HEK293 (cell line): ENCODE measurements around the gene C2orf81.
"Not testable (repeated sequence)": the region's sequence is repeated elsewhere in the genome, so short reads cannot be mapped to it uniquely, and the experiment has no call there.

Source experiments
- CTCF ChIA-PET: fragments of 350-600 bp; formaldehyde crosslinking; extraction: SDS; loops from one replicate; lab custom pipeline; 2021; ENCODE audit warnings: antibody characterized with exemption; lab: Yijun Ruan, JAX
- POLR2A ChIA-PET: fragments of 300-600 bp; formaldehyde crosslinking; extraction: SDS; loops from one replicate; lab custom pipeline; 2020; ENCODE audit warnings: antibody characterized with exemption, inconsistent platforms; lab: Yijun Ruan, JAX
- H3K27ac ChIP-seq: fragments of 200-500 bp; sonication (Bioruptor generic); 2 replicates; pipeline ENCODE4 v1.5.1; 2014; ENCODE audit warnings: low read depth, low read length, control low read depth, inconsistent platforms; ENCODE audit errors: extremely low read depth
- H3K36me3 ChIP-seq, 2 experiments: fragments of 200-500 bp in 1 of 2; sonication (Bioruptor generic) in 1 of 2; 1 replicate in 1 of 2; 2 replicates in 1 of 2; pipeline ENCODE4 v1.5.1; 2014 to 2017; ENCODE audit warnings: inconsistent platforms in 2 of 2, low read length in 2 of 2; ENCODE audit not compliant: control insufficient read depth in 2 of 2, insufficient read depth in 1 of 2
- H3K4me1 ChIP-seq: fragments of 200-500 bp; sonication (Bioruptor generic); 2 replicates; pipeline ENCODE4 v1.5.1; 2014; ENCODE audit warnings: mild to moderate bottlenecking, low read length, inconsistent platforms; ENCODE audit not compliant: control insufficient read depth, insufficient read depth
- H3K4me3 ChIP-seq: 2 replicates; pipeline ENCODE4 v1.5.1; 2011; ENCODE audit warnings: low read depth, mild to moderate bottlenecking, control low read depth, low read length, moderate library complexity
- H3K9me3 ChIP-seq: fragments of 200-500 bp; sonication (Bioruptor generic); 2 replicates; pipeline ENCODE4 v1.5.1; 2014; ENCODE audit warnings: low read depth, low read length, inconsistent platforms; ENCODE audit not compliant: control insufficient read depth, insufficient read depth
- BCL11A ChIP-seq: fragments of 450-650 bp; formaldehyde crosslinking; IDR thresholded peaks from 2 replicates; pipeline ENCODE4 v1.5.1; 2016; ENCODE audit warnings: low read depth, missing biosample characterization, missing genetic modification characterization
- EGR2 ChIP-seq: fragments of 450-650 bp; formaldehyde crosslinking; IDR thresholded peaks from 2 replicates; pipeline ENCODE4 v1.5.1; 2016; ENCODE audit warnings: low read depth, missing biosample characterization, missing genetic modification characterization
- GLI4 ChIP-seq: fragments of 450-650 bp; formaldehyde crosslinking; IDR thresholded peaks from 2 replicates; pipeline ENCODE4 v1.5.1; 2016; ENCODE audit warnings: missing biosample characterization, missing genetic modification characterization
- REPIN1 ChIP-seq: fragments of 450-650 bp; formaldehyde crosslinking; IDR thresholded peaks from 2 replicates; pipeline ENCODE4 v1.5.1; 2017; ENCODE audit warnings: missing biosample characterization, missing genetic modification characterization, low read depth
- ZBTB48 ChIP-seq: fragments of 450-650 bp; formaldehyde crosslinking; IDR thresholded peaks from 2 replicates; pipeline ENCODE4 v1.5.1; 2016; ENCODE audit warnings: missing biosample characterization, missing genetic modification characterization
- ZNF335 ChIP-seq: fragments of 450-650 bp; formaldehyde crosslinking; conservative IDR thresholded peaks from 2 replicates; pipeline ENCODE4 v1.5.1; 2016; ENCODE audit warnings: missing biosample characterization, missing genetic modification characterization
- ZNF362 ChIP-seq: fragments of 450-650 bp; formaldehyde crosslinking; IDR thresholded peaks from 2 replicates; pipeline ENCODE4 v1.5.1; 2016; ENCODE audit warnings: missing biosample characterization, missing genetic modification characterization
- ZNF449 ChIP-seq: fragments of 450-650 bp; formaldehyde crosslinking; IDR thresholded peaks from 2 replicates; pipeline ENCODE4 v1.5.1; 2017; ENCODE audit warnings: missing biosample characterization, mild to moderate bottlenecking, missing genetic modification characterization, moderate library complexity
- ZNF488 ChIP-seq: fragments of 450-650 bp; formaldehyde crosslinking; IDR thresholded peaks from 2 replicates; pipeline ENCODE4 v1.5.1; 2016; ENCODE audit warnings: missing biosample characterization, missing genetic modification characterization
- ZNF548 ChIP-seq: fragments of 450-650 bp; formaldehyde crosslinking; IDR thresholded peaks from 2 replicates; pipeline ENCODE4 v1.5.1; 2016; ENCODE audit warnings: missing biosample characterization, missing genetic modification characterization
- ZNF560 ChIP-seq: fragments of 450-650 bp; formaldehyde crosslinking; IDR thresholded peaks from 2 replicates; pipeline ENCODE4 v1.5.1; 2017; ENCODE audit warnings: missing biosample characterization, missing genetic modification characterization, borderline replicate concordance
- ZNF660 ChIP-seq: fragments of 450-650 bp; IDR thresholded peaks from 2 replicates; pipeline ENCODE4 v1.5.1; 2018; ENCODE audit warnings: missing biosample characterization, mild to moderate bottlenecking, missing genetic modification characterization
- ZNF692 ChIP-seq: fragments of 450-650 bp; formaldehyde crosslinking; IDR thresholded peaks from 2 replicates; pipeline ENCODE4 v1.5.1; 2016; ENCODE audit warnings: missing biosample characterization, missing genetic modification characterization
- ZNF843 ChIP-seq: fragments of 450-650 bp; formaldehyde crosslinking; IDR thresholded peaks from 2 replicates; pipeline ENCODE4 v1.5.1; 2016; ENCODE audit warnings: missing biosample characterization, missing genetic modification characterization

Gene C2orf81

GRCh38 chr2:74421221-74421870 is at the start of gene C2orf81, which contains the start of gene WDR54 (continued):
- no peak for TF ChIP-seq ZNF488 (tag by site-specific recombination)
- no peak for TF ChIP-seq ZNF449 (tag by site-specific recombination)
- no peak for TF ChIP-seq BCL11A (tag by site-specific recombination)

- CTCF ChIA-PET: not testable (repeated sequence)
- POLR2A ChIA-PET: interaction anchor here (1.0 to 4.0 kb wide), 3 partner anchors 10 to 59 kb away, joined by 3 to 44 read pairs (median 13); partner anchors contain the start of genes AUP1, HTRA2 and WBP1
These were observed 49.3 kb upstream of the C2orf81 start for GRCh38 chr2:74470742-74471141.

GRCh38 chr2:74464406-74464805 is 43.0 kb upstream of the C2orf81 start:
- CTCF ChIA-PET: interaction anchor here (0.7 to 1.4 kb wide), 3 partner anchors 44 to 182 kb away, joined by 3 to 5 read pairs (median 3); no protein-coding TSS in a partner anchor
- peak overlapping the region; percentile 74; the same call in 1 of the 2 replicates for H3K27ac ChIP-seq
- POLR2A ChIA-PET: interaction anchor here (1.2 to 1.6 kb wide), 2 partner anchors 8 to 18 kb away, joined by 5 to 6 read pairs; partner anchors contain the start of genes CCDC142 and TTC31
- TF ChIP-seq ZBTB48 (tag by site-specific recombination): no peak
- TF ChIP-seq ZNF335 (tag by site-specific recombination): peak; percentile 14; the same call in 1 of the 2 replicates
- no peak for TF ChIP-seq ZNF560 (tag by site-specific recombination)
- no peak for TF ChIP-seq ZNF548 (tag by site-specific recombination)
- 0 out of 2 replicates have a peak, but pooled peaks have one; percentile 25 for TF ChIP-seq ZNF692 (tag by site-specific recombination)
- no peak for TF ChIP-seq ZNF660 (tag by site-specific recombination)
- H3K4me3 ChIP-seq: peak overlapping the region; percentile 88
- no peaks in the 10 kb centered on the region for H3K4me1 ChIP-seq
- H3K9me3 ChIP-seq: no peaks in the 10 kb centered on the region
- H3K36me3 ChIP-seq: peaks cover 0 to 31% of the 10 kb centered on the region in 2 experiments; a peak in 1 of 3 replicates

More at GRCh38 chr2:74470742-74471141, 49.3 kb upstream of the C2orf81 start:
- not testable (repeated sequence) for H3K4me3 ChIP-seq, H3K4me1 ChIP-seq, H3K27ac ChIP-seq, H3K9me3 ChIP-seq
- peaks cover 8 to 17% of the 10 kb centered on the region in 2 experiments; a peak in 2 of 3 replicates for H3K36me3 ChIP-seq
- TF ChIP-seq ZNF362 (tag by site-specific recombination): 0 out of 2 replicates have a peak, but pooled peaks have one; percentile 14

- CTCF ChIA-PET: no interaction called here
- TF ChIP-seq REPIN1 (no peak), EGR2 (no peak), GLI4 (no peak), ZNF843 (tag by site-specific recombination) (no peak)
- POLR2A ChIA-PET: interaction anchor here (1.1 kb wide), 1 partner anchor 72 kb away, joined by 4 read pairs; no protein-coding TSS in a partner anchor
- H3K36me3 ChIP-seq: peaks cover 0 to 31% of the 10 kb centered on the region in 2 experiments; a peak in 1 of 3 replicates
- H3K9me3 ChIP-seq: no peaks in the 10 kb centered on the region
- H3K4me1 ChIP-seq: no peaks in the 10 kb centered on the region
- H3K27ac ChIP-seq: 0 out of 2 replicates have a peak overlapping the region, but pooled peaks have one; percentile 42
- no peak overlapping the region for H3K4me3 ChIP-seq
These were observed 41.3 kb upstream of the C2orf81 start for GRCh38 chr2:74462786-74463105.
